Measurements from ENCODE around the gene EDEM3.

EDEM3 gene

GRCh38 chr1:184753117-184753516 lies 1.5 kb downstream of the EDEM3 start:
- ChIA-PET CTCF (interaction anchor here (1.4 to 2.9 kb wide), 2 partner anchors 8 to 52 kb away, joined by 3 to 12 read pairs; no protein-coding TSS in a partner anchor), POLR2A (no interaction called here)
- DNase-seq (ENCODE audit: extremely low spot score) = no peak
- no peak for TF ChIP-seq CTCF (IDR thresholded peaks at IDR 0.05; ENCODE audit: control extremely low read depth, extremely low read depth, low read depth, missing control alignments)

GRCh38 chr1:184752656-184753055 lies 2.0 kb downstream of the EDEM3 start:
- TF ChIP-seq CTCF (IDR thresholded peaks at IDR 0.05; ENCODE audit: control extremely low read depth, extremely low read depth, low read depth, missing control alignments) = no peak
- POLR2A ChIA-PET = no interaction called here
- CTCF ChIA-PET = interaction anchor here (1.4 to 2.9 kb wide), 2 partner anchors 8 to 53 kb away, joined by 3 to 12 read pairs; no protein-coding TSS in a partner anchor
- DNase-seq (ENCODE audit: extremely low spot score) = no peak

- CTCF ChIA-PET = interaction anchor here (1.5 kb wide), 1 partner anchor 67 kb away, joined by 3 read pairs; no protein-coding TSS in a partner anchor
- no peak for TF ChIP-seq CTCF (IDR thresholded peaks at IDR 0.05; ENCODE audit: control extremely low read depth, extremely low read depth, low read depth, missing control alignments)
- POLR2A ChIA-PET = no interaction called here
- DNase-seq (ENCODE audit: extremely low spot score) = no peak
These were observed 5.9 kb downstream of the EDEM3 start for GRCh38 chr1:184748740-184749139.

- DNase-seq (ENCODE audit: extremely low spot score) = peak; percentile 21
- ChIA-PET CTCF (interaction anchor here (0.6 kb wide), 1 partner anchor 231 kb away, joined by 3 read pairs; no protein-coding TSS in a partner anchor), POLR2A (no interaction called here)
- no peak for TF ChIP-seq CTCF (IDR thresholded peaks at IDR 0.05; ENCODE audit: control extremely low read depth, extremely low read depth, low read depth, missing control alignments)
These were observed 7.3 kb downstream of the EDEM3 start for GRCh38 chr1:184747089-184747955.

- no peak for DNase-seq (ENCODE audit: extremely low spot score)
- ChIA-PET POLR2A (no interaction called here), CTCF (interaction anchor here (1.1 kb wide), 1 partner anchor 9 kb away, joined by 6 read pairs; the partner anchor contains the start of gene EDEM3)
- no peak for TF ChIP-seq CTCF (IDR thresholded peaks at IDR 0.05; ENCODE audit: control extremely low read depth, extremely low read depth, low read depth, missing control alignments)
These were observed 8.6 kb downstream of the EDEM3 start for GRCh38 chr1:184745929-184746638.

- ChIA-PET POLR2A (interaction anchor here (0.6 kb wide), 1 partner anchor 22 kb away, joined by 3 read pairs; no protein-coding TSS in a partner anchor), CTCF (interaction anchor here (0.6 to 1.1 kb wide), 2 partner anchors 9 to 10 kb away, joined by 4 to 6 read pairs; partner anchors contain the start of gene EDEM3)
- TF ChIP-seq CTCF (IDR thresholded peaks at IDR 0.05; ENCODE audit: control extremely low read depth, extremely low read depth, low read depth, missing control alignments) = no peak
- DNase-seq (ENCODE audit: extremely low spot score) = no peak
These were observed 9.5 kb downstream of the EDEM3 start for GRCh38 chr1:184745110-184745509.

Measured in GM10248 (cell line).